ENCODE results near the gene PDZD7.
"Not testable (repeated sequence)": the region's sequence is repeated elsewhere in the genome, so short reads cannot be mapped to it uniquely, and the experiment has no call there.

PDZD7 gene

GRCh38 chr10:100980711-100981110 is 50.2 kb downstream of the PDZD7 start:
- no peak for DNase-seq

GRCh38 chr10:100980311-100980710 is 50.6 kb downstream of the PDZD7 start:
- DNase-seq, result no peak

- DNase-seq, result no peak
These were observed 51.1 kb downstream of the PDZD7 start for GRCh38 chr10:100979791-100980272.

- no peak for DNase-seq
These were observed 52.1 kb downstream of the PDZD7 start for GRCh38 chr10:100978901-100979195.

GRCh38 chr10:100978121-100978900 is 52.6 kb downstream of the PDZD7 start:
- no peak for DNase-seq

- DNase-seq, result no peak
These were observed 53.5 kb downstream of the PDZD7 start for GRCh38 chr10:100977436-100977835.

GRCh38 chr10:100976906-100977305 is 54.0 kb downstream of the PDZD7 start:
- no peak for DNase-seq

- not testable (repeated sequence) for DNase-seq
These were observed 55.5 kb downstream of the PDZD7 start for GRCh38 chr10:100975397-100975796.

- DNase-seq, result no peak
These were observed 57.9 kb downstream of the PDZD7 start for GRCh38 chr10:100972904-100973535.

- DNase-seq, result no peak
These were observed 58.6 kb downstream of the PDZD7 start for GRCh38 chr10:100972115-100972903.

GRCh38 chr10:100970914-100971811 is 59.8 kb downstream of the PDZD7 start:
- DNase-seq, result no peak

- DNase-seq, result no peak
These were observed 60.6 kb downstream of the PDZD7 start for GRCh38 chr10:100970076-100970913.

- peak; percentile 58 for DNase-seq
These were observed 61.5 kb downstream of the PDZD7 start, which contains the start of gene SEMA4G for GRCh38 chr10:100969187-100970075. Gene SEMA4G, plus strand, starts transcription at chr10:100969504. Its CDS starts 3,409 bp downstream, at chr10:100972913.

- DNase-seq, result no peak
These were observed 62.1 kb downstream of the PDZD7 start for GRCh38 chr10:100968863-100969186.

- no peak for DNase-seq
These were observed 62.7 kb downstream of the PDZD7 start for GRCh38 chr10:100968062-100968736.

- DNase-seq, result no peak
These were observed 63.6 kb downstream of the PDZD7 start for GRCh38 chr10:100967332-100967731.

GRCh38 chr10:100966887-100967286 is 64.0 kb downstream of the PDZD7 start:
- DNase-seq, result no peak

- DNase-seq, result no peak
These were observed 65.1 kb downstream of the PDZD7 start for GRCh38 chr10:100965820-100966219.

- no peak for DNase-seq
These were observed 67.1 kb downstream of the PDZD7 start for GRCh38 chr10:100963826-100964225.
